GM23338 (cell line): Measurements from ENCODE around the gene ZNF778. TPM values are rescaled to one million over a fixed set of nuclear protein-coding genes. Genes with fewer than 3 reads are reported as not detected.

Experiments used
- ATAC-seq: fragments of 200-7000 bp; cut with Tn5 transposase; 3 replicates; pipeline ENCODE4 v1.9.1; 2020
- DNase-seq: peaks from one replicate; pipeline ENCODE4 v3.0.0-alpha.2; 2015; ENCODE audit warnings: low spot score
- H2AFZ ChIP-seq: fragments of 200-600 bp; sonication (generic); 2 replicates; pipeline ENCODE4 v1.8.0; 2016; ENCODE audit warnings: antibody characterized with exemption, mild to moderate bottlenecking, moderate library complexity
- H3F3A ChIP-seq: fragments of 200-600 bp; sonication (generic); replicated peaks from 2 replicates; pipeline ENCODE4 v1.8.0; 2017; ENCODE audit warnings: antibody characterized with exemption, mixed run types, low read depth
- H3K27ac ChIP-seq: fragments of 200-600 bp; sonication (generic); 2 replicates; pipeline ENCODE4 v1.6.1; 2016; ENCODE audit warnings: low read depth
- H3K27me3 ChIP-seq: fragments of 200-600 bp; sonication (generic); 2 replicates; pipeline ENCODE4 v1.8.0; 2016; ENCODE audit warnings: mild to moderate bottlenecking, mixed run types, moderate library complexity; ENCODE audit not compliant: insufficient read depth
- H3K36me3 ChIP-seq: fragments of 200-600 bp; sonication (generic); 2 replicates; pipeline ENCODE4 v1.8.0; 2016; ENCODE audit warnings: mild to moderate bottlenecking; ENCODE audit not compliant: insufficient read depth
- H3K4me1 ChIP-seq: fragments of 200-600 bp; sonication (generic); 2 replicates; pipeline ENCODE4 v1.8.0; 2016; ENCODE audit warnings: mild to moderate bottlenecking, moderate library complexity; ENCODE audit not compliant: insufficient read depth
- H3K4me2 ChIP-seq: fragments of 200-600 bp; sonication (generic); 2 replicates; pipeline ENCODE4 v1.7.1; 2017; ENCODE audit warnings: mixed run types
- H3K4me3 ChIP-seq: fragments of 200-600 bp; sonication (generic); 2 replicates; pipeline ENCODE4 v1.6.1; 2016; ENCODE audit warnings: mixed run types
- H3K79me2 ChIP-seq: fragments of 200-600 bp; sonication (generic); replicated peaks from 2 replicates; pipeline ENCODE4 v1.8.0; 2017; ENCODE audit warnings: mild to moderate bottlenecking; ENCODE audit not compliant: insufficient read depth
- H3K9me2 ChIP-seq: fragments of 200-600 bp; sonication (generic); 2 replicates; pipeline ENCODE4 v1.8.0; 2017; ENCODE audit not compliant: insufficient read depth
- H4K20me1 ChIP-seq: fragments of 200-600 bp; sonication (generic); replicated peaks from 2 replicates; pipeline ENCODE4 v1.8.0; 2017; ENCODE audit warnings: mild to moderate bottlenecking; ENCODE audit not compliant: insufficient read depth
- H3K27ac Mint-ChIP-seq: 2 replicates; pipeline ENCODE4 v1.8.0; 2020; ENCODE audit warnings: inconsistent platforms, mild to moderate bottlenecking, moderate library complexity, mixed read lengths
- H3K27me3 Mint-ChIP-seq: 3 replicates; pipeline ENCODE4 v1.8.0; 2022; ENCODE audit warnings: low read depth, mild to moderate bottlenecking, moderate library complexity, mixed read lengths, inconsistent platforms; ENCODE audit not compliant: insufficient read depth, poor library complexity
- H3K36me3 Mint-ChIP-seq: 3 replicates; pipeline ENCODE4 v1.8.0; 2021; ENCODE audit warnings: low read depth, mild to moderate bottlenecking, inconsistent platforms, moderate library complexity, mixed read lengths
- H3K4me1 Mint-ChIP-seq: 3 replicates; pipeline ENCODE4 v1.8.0; 2020; ENCODE audit warnings: mild to moderate bottlenecking, inconsistent platforms, mixed read lengths
- H3K4me3 Mint-ChIP-seq: 3 replicates; pipeline ENCODE4 v1.8.0; 2021; ENCODE audit warnings: moderate library complexity, mild to moderate bottlenecking, inconsistent platforms, mixed read lengths
- H3K9me3 Mint-ChIP-seq: 3 replicates; pipeline ENCODE4 v1.8.0; 2020; ENCODE audit warnings: moderate library complexity, mild to moderate bottlenecking, inconsistent platforms, mixed read lengths
- CREB1 ChIP-seq: fragments of 250-450 bp; sonication (Bioruptor Pico); IDR thresholded peaks from 2 replicates; pipeline ENCODE4 v1.5.0; 2020; ENCODE audit warnings: low read depth, mild to moderate bottlenecking, moderate library complexity
- EZH2 ChIP-seq: fragments of 200-600 bp; sonication (generic); IDR thresholded peaks from one replicate; pipeline ENCODE4 v1.8.0; 2017; ENCODE audit warnings: antibody characterized with exemption, mild to moderate bottlenecking, low read depth; ENCODE audit not compliant: unreplicated experiment
- EZH2phosphoT487 ChIP-seq: fragments of 200-600 bp; sonication (generic); IDR thresholded peaks from one replicate; pipeline ENCODE4 v1.8.1; 2018; ENCODE audit warnings: antibody characterized with exemption; ENCODE audit not compliant: unreplicated experiment
- JUNB ChIP-seq: IDR thresholded peaks from one replicate; pipeline ENCODE4 v1.6.1; 2016; ENCODE audit warnings: antibody characterized with exemption; ENCODE audit not compliant: unreplicated experiment
- NANOG ChIP-seq: IDR thresholded peaks from 2 replicates; pipeline ENCODE4 v1.6.1; 2016; ENCODE audit warnings: antibody characterized with exemption, borderline replicate concordance
- POLR2AphosphoS5 ChIP-seq: IDR thresholded peaks from 2 replicates; pipeline ENCODE4 v1.6.1; 2016; ENCODE audit warnings: antibody characterized with exemption, low read depth
- STAT1 ChIP-seq: IDR thresholded peaks from one replicate; pipeline ENCODE4 v1.6.1; 2016; ENCODE audit warnings: antibody characterized with exemption; ENCODE audit not compliant: unreplicated experiment
- ZNF114 ChIP-seq: fragments of 250-450 bp; sonication (Bioruptor Pico); IDR thresholded peaks from 2 replicates; pipeline ENCODE4 v1.5.0; 2020; ENCODE audit warnings: mild to moderate bottlenecking, moderate library complexity
- ZNF331 ChIP-seq: fragments of 250-450 bp; sonication (Bioruptor Pico); IDR thresholded peaks from 2 replicates; pipeline ENCODE4 v1.5.0; 2020; ENCODE audit warnings: low read depth, mild to moderate bottlenecking, moderate library complexity
- polyA plus RNA-seq: library from polyadenylated mRNA; unstranded; fragments of >200 nt; fragmentation: Nextera tagmentation; extraction: Ambion mirVana; gene quantifications from 2 replicates; pipeline ENCODE4 v1.2.1, GENCODE V29; 2016
- total RNA-seq: library from RNA; depleted of rRNA; stranded (reverse); fragments of >200 nt; shearing (Covaris generic); gene quantifications from 2 replicates; pipeline ENCODE4 v1.2.3, GENCODE V29; 2014
- TF ChIP-seq, protein P1 (sequence below), 2 experiments: fragments of 200-600 bp in 1 of 2; sonication (generic) in 1 of 2; conservative IDR thresholded peaks; 2 replicates each; pipeline versions ENCODE4 v1.5.1 to v1.6.1; 2016 to 2017; ENCODE audit warnings: antibody characterized with exemption in 2 of 2, low read depth in 2 of 2, mild to moderate bottlenecking in 2 of 2, moderate library complexity in 1 of 2
- TF ChIP-seq, protein P2 (sequence below): IDR thresholded peaks from one replicate; pipeline ENCODE4 v1.6.1; 2018; ENCODE audit warnings: antibody characterized with exemption; ENCODE audit not compliant: unreplicated experiment
- TF ChIP-seq, protein P3 (sequence below): fragments of 250-450 bp; sonication (Bioruptor Pico); IDR thresholded peaks from 2 replicates; pipeline ENCODE4 v1.5.0; 2020; ENCODE audit warnings: mild to moderate bottlenecking, moderate library complexity
- TF ChIP-seq, protein P4 (sequence below): IDR thresholded peaks from 2 replicates; pipeline ENCODE4 v1.6.1; 2016; ENCODE audit warnings: antibody characterized with exemption

ZNF778 gene
- total and polyA plus RNA-seq, 2 experiments from 2014 or later = 7.9 to 43.4 TPM

- Mint-ChIP-seq H3K9me3 (peaks cover 7% of the 10 kb centered on the region; the same call in 2 of the 3 replicates), H3K4me1 (peaks cover 5% of the 10 kb centered on the region; the same call in 2 of the 3 replicates), H3K27ac (no peak overlapping the region), H3K36me3 (peaks cover 2% of the 10 kb centered on the region; the same call in 1 of the 3 replicates), H3K4me3 (no peak overlapping the region), H3K27me3 (peaks cover 33% of the 10 kb centered on the region)
- ATAC-seq (no peak), DNase-seq (no peak)
- Histone ChIP-seq H3K27ac (no peak overlapping the region), H3F3A (0 out of 2 replicates have a peak, but pooled peaks cover 6% of the 10 kb centered on the region), H3K27me3 (peaks cover 28% of the 10 kb centered on the region), H3K9me2 (no peaks in the 10 kb centered on the region), H3K79me2 (no peaks in the 10 kb centered on the region), H3K4me3 (no peak overlapping the region), H3K4me2 (no peak overlapping the region), H4K20me1 (no peaks in the 10 kb centered on the region), H3K4me1 (peaks cover 7% of the 10 kb centered on the region; the same call in 1 of the 2 replicates), H2AFZ (no peak overlapping the region), H3K36me3 (no peaks in the 10 kb centered on the region)
- TF ChIP-seq STAT1 = no peak
- no peak for TF ChIP-seq JUNB
- TF ChIP-seq, protein P1, sequence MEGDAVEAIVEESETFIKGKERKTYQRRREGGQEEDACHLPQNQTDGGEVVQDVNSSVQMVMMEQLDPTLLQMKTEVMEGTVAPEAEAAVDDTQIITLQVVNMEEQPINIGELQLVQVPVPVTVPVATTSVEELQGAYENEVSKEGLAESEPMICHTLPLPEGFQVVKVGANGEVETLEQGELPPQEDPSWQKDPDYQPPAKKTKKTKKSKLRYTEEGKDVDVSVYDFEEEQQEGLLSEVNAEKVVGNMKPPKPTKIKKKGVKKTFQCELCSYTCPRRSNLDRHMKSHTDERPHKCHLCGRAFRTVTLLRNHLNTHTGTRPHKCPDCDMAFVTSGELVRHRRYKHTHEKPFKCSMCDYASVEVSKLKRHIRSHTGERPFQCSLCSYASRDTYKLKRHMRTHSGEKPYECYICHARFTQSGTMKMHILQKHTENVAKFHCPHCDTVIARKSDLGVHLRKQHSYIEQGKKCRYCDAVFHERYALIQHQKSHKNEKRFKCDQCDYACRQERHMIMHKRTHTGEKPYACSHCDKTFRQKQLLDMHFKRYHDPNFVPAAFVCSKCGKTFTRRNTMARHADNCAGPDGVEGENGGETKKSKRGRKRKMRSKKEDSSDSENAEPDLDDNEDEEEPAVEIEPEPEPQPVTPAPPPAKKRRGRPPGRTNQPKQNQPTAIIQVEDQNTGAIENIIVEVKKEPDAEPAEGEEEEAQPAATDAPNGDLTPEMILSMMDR (conservative IDR thresholded peaks at IDR 0.05; ENCODE audit: low read depth in 2 of 2) = no peak
- TF ChIP-seq, protein P2, sequence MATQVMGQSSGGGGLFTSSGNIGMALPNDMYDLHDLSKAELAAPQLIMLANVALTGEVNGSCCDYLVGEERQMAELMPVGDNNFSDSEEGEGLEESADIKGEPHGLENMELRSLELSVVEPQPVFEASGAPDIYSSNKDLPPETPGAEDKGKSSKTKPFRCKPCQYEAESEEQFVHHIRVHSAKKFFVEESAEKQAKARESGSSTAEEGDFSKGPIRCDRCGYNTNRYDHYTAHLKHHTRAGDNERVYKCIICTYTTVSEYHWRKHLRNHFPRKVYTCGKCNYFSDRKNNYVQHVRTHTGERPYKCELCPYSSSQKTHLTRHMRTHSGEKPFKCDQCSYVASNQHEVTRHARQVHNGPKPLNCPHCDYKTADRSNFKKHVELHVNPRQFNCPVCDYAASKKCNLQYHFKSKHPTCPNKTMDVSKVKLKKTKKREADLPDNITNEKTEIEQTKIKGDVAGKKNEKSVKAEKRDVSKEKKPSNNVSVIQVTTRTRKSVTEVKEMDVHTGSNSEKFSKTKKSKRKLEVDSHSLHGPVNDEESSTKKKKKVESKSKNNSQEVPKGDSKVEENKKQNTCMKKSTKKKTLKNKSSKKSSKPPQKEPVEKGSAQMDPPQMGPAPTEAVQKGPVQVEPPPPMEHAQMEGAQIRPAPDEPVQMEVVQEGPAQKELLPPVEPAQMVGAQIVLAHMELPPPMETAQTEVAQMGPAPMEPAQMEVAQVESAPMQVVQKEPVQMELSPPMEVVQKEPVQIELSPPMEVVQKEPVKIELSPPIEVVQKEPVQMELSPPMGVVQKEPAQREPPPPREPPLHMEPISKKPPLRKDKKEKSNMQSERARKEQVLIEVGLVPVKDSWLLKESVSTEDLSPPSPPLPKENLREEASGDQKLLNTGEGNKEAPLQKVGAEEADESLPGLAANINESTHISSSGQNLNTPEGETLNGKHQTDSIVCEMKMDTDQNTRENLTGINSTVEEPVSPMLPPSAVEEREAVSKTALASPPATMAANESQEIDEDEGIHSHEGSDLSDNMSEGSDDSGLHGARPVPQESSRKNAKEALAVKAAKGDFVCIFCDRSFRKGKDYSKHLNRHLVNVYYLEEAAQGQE = no peak
- TF ChIP-seq NANOG = no peak
- TF ChIP-seq, protein P3, sequence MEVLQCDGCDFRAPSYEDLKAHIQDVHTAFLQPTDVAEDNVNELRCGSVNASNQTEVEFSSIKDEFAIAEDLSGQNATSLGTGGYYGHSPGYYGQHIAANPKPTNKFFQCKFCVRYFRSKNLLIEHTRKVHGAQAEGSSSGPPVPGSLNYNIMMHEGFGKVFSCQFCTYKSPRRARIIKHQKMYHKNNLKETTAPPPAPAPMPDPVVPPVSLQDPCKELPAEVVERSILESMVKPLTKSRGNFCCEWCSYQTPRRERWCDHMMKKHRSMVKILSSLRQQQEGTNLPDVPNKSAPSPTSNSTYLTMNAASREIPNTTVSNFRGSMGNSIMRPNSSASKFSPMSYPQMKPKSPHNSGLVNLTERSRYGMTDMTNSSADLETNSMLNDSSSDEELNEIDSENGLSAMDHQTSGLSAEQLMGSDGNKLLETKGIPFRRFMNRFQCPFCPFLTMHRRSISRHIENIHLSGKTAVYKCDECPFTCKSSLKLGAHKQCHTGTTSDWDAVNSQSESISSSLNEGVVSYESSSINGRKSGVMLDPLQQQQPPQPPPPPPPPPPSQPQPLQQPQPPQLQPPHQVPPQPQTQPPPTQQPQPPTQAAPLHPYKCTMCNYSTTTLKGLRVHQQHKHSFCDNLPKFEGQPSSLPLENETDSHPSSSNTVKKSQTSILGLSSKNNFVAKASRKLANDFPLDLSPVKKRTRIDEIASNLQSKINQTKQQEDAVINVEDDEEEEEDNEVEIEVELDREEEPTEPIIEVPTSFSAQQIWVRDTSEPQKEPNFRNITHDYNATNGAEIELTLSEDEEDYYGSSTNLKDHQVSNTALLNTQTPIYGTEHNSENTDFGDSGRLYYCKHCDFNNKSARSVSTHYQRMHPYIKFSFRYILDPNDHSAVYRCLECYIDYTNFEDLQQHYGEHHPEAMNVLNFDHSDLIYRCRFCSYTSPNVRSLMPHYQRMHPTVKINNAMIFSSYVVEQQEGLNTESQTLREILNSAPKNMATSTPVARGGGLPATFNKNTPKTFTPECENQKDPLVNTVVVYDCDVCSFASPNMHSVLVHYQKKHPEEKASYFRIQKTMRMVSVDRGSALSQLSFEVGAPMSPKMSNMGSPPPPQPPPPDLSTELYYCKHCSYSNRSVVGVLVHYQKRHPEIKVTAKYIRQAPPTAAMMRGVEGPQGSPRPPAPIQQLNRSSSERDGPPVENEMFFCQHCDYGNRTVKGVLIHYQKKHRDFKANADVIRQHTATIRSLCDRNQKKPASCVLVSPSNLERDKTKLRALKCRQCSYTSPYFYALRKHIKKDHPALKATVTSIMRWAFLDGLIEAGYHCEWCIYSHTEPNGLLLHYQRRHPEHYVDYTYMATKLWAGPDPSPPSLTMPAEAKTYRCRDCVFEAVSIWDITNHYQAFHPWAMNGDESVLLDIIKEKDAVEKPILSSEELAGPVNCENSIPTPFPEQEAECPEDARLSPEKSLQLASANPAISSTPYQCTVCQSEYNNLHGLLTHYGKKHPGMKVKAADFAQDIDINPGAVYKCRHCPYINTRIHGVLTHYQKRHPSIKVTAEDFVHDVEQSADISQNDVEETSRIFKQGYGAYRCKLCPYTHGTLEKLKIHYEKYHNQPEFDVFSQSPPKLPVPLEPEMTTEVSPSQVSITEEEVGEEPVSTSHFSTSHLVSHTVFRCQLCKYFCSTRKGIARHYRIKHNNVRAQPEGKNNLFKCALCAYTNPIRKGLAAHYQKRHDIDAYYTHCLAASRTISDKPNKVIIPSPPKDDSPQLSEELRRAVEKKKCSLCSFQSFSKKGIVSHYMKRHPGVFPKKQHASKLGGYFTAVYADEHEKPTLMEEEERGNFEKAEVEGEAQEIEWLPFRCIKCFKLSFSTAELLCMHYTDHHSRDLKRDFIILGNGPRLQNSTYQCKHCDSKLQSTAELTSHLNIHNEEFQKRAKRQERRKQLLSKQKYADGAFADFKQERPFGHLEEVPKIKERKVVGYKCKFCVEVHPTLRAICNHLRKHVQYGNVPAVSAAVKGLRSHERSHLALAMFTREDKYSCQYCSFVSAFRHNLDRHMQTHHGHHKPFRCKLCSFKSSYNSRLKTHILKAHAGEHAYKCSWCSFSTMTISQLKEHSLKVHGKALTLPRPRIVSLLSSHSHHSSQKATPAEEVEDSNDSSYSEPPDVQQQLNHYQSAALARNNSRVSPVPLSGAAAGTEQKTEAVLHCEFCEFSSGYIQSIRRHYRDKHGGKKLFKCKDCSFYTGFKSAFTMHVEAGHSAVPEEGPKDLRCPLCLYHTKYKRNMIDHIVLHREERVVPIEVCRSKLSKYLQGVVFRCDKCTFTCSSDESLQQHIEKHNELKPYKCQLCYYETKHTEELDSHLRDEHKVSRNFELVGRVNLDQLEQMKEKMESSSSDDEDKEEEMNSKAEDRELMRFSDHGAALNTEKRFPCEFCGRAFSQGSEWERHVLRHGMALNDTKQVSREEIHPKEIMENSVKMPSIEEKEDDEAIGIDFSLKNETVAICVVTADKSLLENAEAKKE = no peak
- TF ChIP-seq CREB1 (CRISPR knock-in tag) = no peak
- TF ChIP-seq ZNF331 (CRISPR knock-in tag) = no peak
- no peak for TF ChIP-seq EZH2
- TF ChIP-seq EZH2phosphoT487 = no peak
- TF ChIP-seq ZNF114 = no peak
- TF ChIP-seq, protein P4, sequence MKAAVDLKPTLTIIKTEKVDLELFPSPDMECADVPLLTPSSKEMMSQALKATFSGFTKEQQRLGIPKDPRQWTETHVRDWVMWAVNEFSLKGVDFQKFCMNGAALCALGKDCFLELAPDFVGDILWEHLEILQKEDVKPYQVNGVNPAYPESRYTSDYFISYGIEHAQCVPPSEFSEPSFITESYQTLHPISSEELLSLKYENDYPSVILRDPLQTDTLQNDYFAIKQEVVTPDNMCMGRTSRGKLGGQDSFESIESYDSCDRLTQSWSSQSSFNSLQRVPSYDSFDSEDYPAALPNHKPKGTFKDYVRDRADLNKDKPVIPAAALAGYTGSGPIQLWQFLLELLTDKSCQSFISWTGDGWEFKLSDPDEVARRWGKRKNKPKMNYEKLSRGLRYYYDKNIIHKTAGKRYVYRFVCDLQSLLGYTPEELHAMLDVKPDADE = no peak
- TF ChIP-seq POLR2AphosphoS5 = no peak
Measured at GRCh38 chr16:89198417-89199240, 18.9 kb upstream of the ZNF778 start.
